A172 (cell line): ENCODE results near the gene PFAS. TPM values are rescaled to one million over a fixed set of nuclear protein-coding genes. Genes with fewer than 3 reads are reported as not detected.
"Not testable (repeated sequence)": the region's sequence is repeated elsewhere in the genome, so short reads cannot be mapped to it uniquely, and the experiment has no call there.

Source experiments
- DNase-seq: peaks from one replicate; pipeline ENCODE4 v3.0.0-alpha.2; 2015; ENCODE audit warnings: low spot score
- total RNA-seq: library from RNA; depleted of rRNA; stranded (reverse); fragments of >200 nt; shearing (Covaris generic); gene quantifications from 2 replicates; pipeline ENCODE4 v1.2.3, GENCODE V29; 2014

PFAS gene
- total RNA-seq, 1 experiment from 2014 or later: 28.0 TPM

- no peak for DNase-seq
These were observed 21.9 kb upstream of the PFAS start for GRCh38 chr17:8227238-8227581.

- no peak for DNase-seq
These were observed 17.4 kb upstream of the PFAS start for GRCh38 chr17:8231701-8232100.

- DNase-seq: no peak
These were observed 14.5 kb upstream of the PFAS start for GRCh38 chr17:8234361-8235270.

- no peak for DNase-seq
These were observed 13.4 kb upstream of the PFAS start for GRCh38 chr17:8235676-8236075.

- DNase-seq: no peak
These were observed 11.9 kb upstream of the PFAS start for GRCh38 chr17:8237175-8237574.

GRCh38 chr17:8237886-8238285 is 11.2 kb upstream of the PFAS start:
- no peak for DNase-seq

- no peak for DNase-seq
These were observed 5.3 kb upstream of the PFAS start for GRCh38 chr17:8243827-8244226.

- no peak for DNase-seq
These were observed 4.3 kb upstream of the PFAS start for GRCh38 chr17:8244768-8245167.

GRCh38 chr17:8249621-8250500 is 772 bp downstream of the PFAS start:
- no peak for DNase-seq

GRCh38 chr17:8251411-8251810 is 2.3 kb downstream of the PFAS start:
- not testable (repeated sequence) for DNase-seq

GRCh38 chr17:8253801-8254200 is 4.7 kb downstream of the PFAS start:
- no peak for DNase-seq

- DNase-seq: no peak
These were observed 5.8 kb downstream of the PFAS start for GRCh38 chr17:8254881-8255280.

GRCh38 chr17:8255499-8255898 is 6.4 kb downstream of the PFAS start:
- no peak for DNase-seq

GRCh38 chr17:8256291-8256690 is 7.2 kb downstream of the PFAS start:
- no peak for DNase-seq

- DNase-seq: no peak
These were observed 7.6 kb downstream of the PFAS start for GRCh38 chr17:8256691-8257090.

GRCh38 chr17:8257801-8258200 is 8.7 kb downstream of the PFAS start:
- no peak for DNase-seq

- no peak for DNase-seq
These were observed 15.2 kb downstream of the PFAS start for GRCh38 chr17:8264320-8264719.

- DNase-seq: no peak
These were observed 15.9 kb downstream of the PFAS start for GRCh38 chr17:8264836-8265542.

GRCh38 chr17:8266648-8267479 is 17.8 kb downstream of the PFAS start:
- DNase-seq: no peak

GRCh38 chr17:8267480-8268147 is 18.5 kb downstream of the PFAS start:
- no peak for DNase-seq
